Large intestine (tissue), 3 donors: ENCODE results near the gene UGT1A10. TPM values are rescaled to one million over a fixed set of nuclear protein-coding genes. Genes with fewer than 3 reads are reported as not detected.
"Not testable (repeated sequence)": the region's sequence is repeated elsewhere in the genome, so short reads cannot be mapped to it uniquely, and the experiment has no call there.

Experiments used
- DNase-seq, 2 donors: peaks; one replicate each; pipeline versions ENCODE4 v3.0.0 to v3.0.0-alpha.2; 2013
- H3K27ac ChIP-seq: one replicate; pipeline ENCODE4 v1.5.1; 2013; ENCODE audit warnings: low read length
- H3K27me3 ChIP-seq: 2 replicates; pipeline ENCODE4 v1.6.1; 2013; ENCODE audit warnings: low read length; ENCODE audit not compliant: control insufficient read depth, insufficient read depth
- H3K36me3 ChIP-seq: 2 replicates; pipeline ENCODE4 v1.6.1; 2013; ENCODE audit warnings: low read length; ENCODE audit not compliant: control insufficient read depth, insufficient read depth
- H3K4me1 ChIP-seq: one replicate; pipeline ENCODE4 v1.6.1; 2013; ENCODE audit warnings: low read length; ENCODE audit not compliant: control insufficient read depth, insufficient read depth
- H3K4me3 ChIP-seq: one replicate; pipeline ENCODE4 v1.5.1; 2013; ENCODE audit warnings: low read length
- H3K9me3 ChIP-seq: one replicate; pipeline ENCODE4 v1.6.1; 2013; ENCODE audit warnings: mild to moderate bottlenecking, low read depth, low read length, moderate library complexity; ENCODE audit not compliant: control insufficient read depth
- WGBS: methylation state at CpG from one replicate; pipeline ENCODE4 v1.1.5; 2013; ENCODE audit warnings: low lambda C conversion rate; ENCODE audit not compliant: insufficient coverage; 5-methylcytosine and 5-hydroxymethylcytosine counted together
- polyA plus RNA-seq: library from polyadenylated mRNA; unstranded; fragments of 120-200 nt; gene quantifications from one replicate; pipeline ENCODE4 v1.2.1, GENCODE V29; 2013

UGT1A10 gene
- polyA plus RNA-seq, 1 donor: 0.06 TPM

GRCh38 chr2:233611284-233611683 lies 25.0 kb upstream of the UGT1A10 start:
- Histone ChIP-seq H3K27me3 (no peaks in the 10 kb centered on the region), H3K27ac (no peak overlapping the region), H3K4me3 (no peak overlapping the region), H3K9me3 (no peaks in the 10 kb centered on the region), H3K4me1 (no peaks in the 10 kb centered on the region), H3K36me3 (no peaks in the 10 kb centered on the region)
- no peak for DNase-seq
- 100% methylated on average over 1 of the region's 4 CpGs for WGBS

- H3K4me3 ChIP-seq, H3K27me3 ChIP-seq: not testable (repeated sequence)
These were observed 18.8 kb upstream of the UGT1A10 start, which contains the start of gene UGT1A8 for GRCh38 chr2:233617476-233617875. Gene UGT1A8, plus strand, starts transcription at chr2:233617633. Its CDS starts 75 bp downstream, at chr2:233617708.

GRCh38 chr2:233620204-233620603 lies 16.0 kb upstream of the UGT1A10 start:
- H3K4me3 ChIP-seq: no peak overlapping the region
- H3K36me3 ChIP-seq: no peaks in the 10 kb centered on the region
- H3K27ac ChIP-seq: no peak overlapping the region
- no peaks in the 10 kb centered on the region for H3K4me1 ChIP-seq
- no peaks in the 10 kb centered on the region for H3K9me3 ChIP-seq
- no peaks in the 10 kb centered on the region for H3K27me3 ChIP-seq
- DNase-seq: no peak
- WGBS: 100% methylated on average over 1 of the region's 4 CpGs

More at GRCh38 chr2:233617476-233617875, 18.8 kb upstream of the UGT1A10 start, which contains the start of gene UGT1A8:
- H3K27ac ChIP-seq, H3K9me3 ChIP-seq, H3K36me3 ChIP-seq, H3K4me1 ChIP-seq: not testable (repeated sequence)
- WGBS: no CpG with 5 or more reads among the region's 5 CpGs
- DNase-seq: peak in 1 of 2 donors; percentile 16

- WGBS: no CpG with 5 or more reads among the region's 5 CpGs
- not testable (repeated sequence) for H3K4me1 ChIP-seq, H3K27me3 ChIP-seq, H3K27ac ChIP-seq, H3K36me3 ChIP-seq, H3K4me3 ChIP-seq, DNase-seq, H3K9me3 ChIP-seq
These were observed 14.4 kb upstream of the UGT1A10 start for GRCh38 chr2:233621863-233622262.

GRCh38 chr2:233627331-233628025 lies 8.8 kb upstream of the UGT1A10 start:
- no peak overlapping the region for H3K27ac ChIP-seq
- no peaks in the 10 kb centered on the region for H3K4me1 ChIP-seq
- no peaks in the 10 kb centered on the region for H3K27me3 ChIP-seq
- peaks cover 2% of the 10 kb centered on the region for H3K9me3 ChIP-seq
- H3K36me3 ChIP-seq: no peaks in the 10 kb centered on the region
- no CpG with 5 or more reads among the region's 5 CpGs for WGBS
- no peak for DNase-seq
- no peak overlapping the region for H3K4me3 ChIP-seq

- Histone ChIP-seq H3K4me1 (no peaks in the 10 kb centered on the region), H3K27me3 (no peaks in the 10 kb centered on the region), H3K36me3 (no peaks in the 10 kb centered on the region), H3K4me3 (no peak overlapping the region), H3K9me3 (peaks cover 3% of the 10 kb centered on the region), H3K27ac (no peak overlapping the region)
- no peak for DNase-seq
- WGBS: no CpG with 5 or more reads among the region's 5 CpGs
These were observed 2.6 kb downstream of the UGT1A10 start for GRCh38 chr2:233638836-233639235.

DNA sequence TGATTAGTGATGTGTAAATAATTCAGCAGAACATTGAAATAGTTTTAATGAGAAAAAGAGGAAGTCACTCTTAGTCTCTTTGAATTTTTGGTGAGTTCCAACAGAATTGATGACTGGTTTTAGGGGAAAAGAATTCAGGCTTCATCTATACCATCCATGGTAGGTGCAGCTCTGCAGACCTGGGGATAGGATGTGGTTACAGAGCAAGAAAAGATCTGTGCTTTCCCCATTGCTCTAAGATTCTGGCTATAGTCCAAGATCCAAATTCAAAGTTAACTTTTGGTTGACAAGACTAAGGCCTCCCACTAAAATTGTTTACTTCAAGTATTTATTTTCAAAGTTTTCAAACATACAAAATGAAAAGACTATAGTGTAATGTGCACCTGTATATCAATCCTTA lies 3.6 kb downstream of the UGT1A10 start:
- no peaks in the 10 kb centered on the region for H3K36me3 ChIP-seq

GRCh38 chr2:233643128-233643527 lies 6.9 kb downstream of the UGT1A10 start:
- no peaks in the 10 kb centered on the region for H3K4me1 ChIP-seq
- H3K27ac ChIP-seq: no peak overlapping the region
- H3K9me3 ChIP-seq: peaks cover 3% of the 10 kb centered on the region
- no peaks in the 10 kb centered on the region for H3K27me3 ChIP-seq
- no peak overlapping the region for H3K4me3 ChIP-seq
- DNase-seq: no peak
- no CpG with 5 or more reads among the region's 1 CpG for WGBS
- no peaks in the 10 kb centered on the region for H3K36me3 ChIP-seq

More for the DNA sequence above, 3.6 kb downstream of the UGT1A10 start:
- no peaks in the 10 kb centered on the region for H3K27me3 ChIP-seq
- H3K4me3 ChIP-seq: no peak overlapping the region
- H3K9me3 ChIP-seq: peaks cover 3% of the 10 kb centered on the region
- DNase-seq: no peak
- no peaks in the 10 kb centered on the region for H3K4me1 ChIP-seq
- no peak overlapping the region for H3K27ac ChIP-seq

- DNase-seq, H3K9me3 ChIP-seq, H3K27me3 ChIP-seq, H3K4me1 ChIP-seq, H3K36me3 ChIP-seq, H3K27ac ChIP-seq, H3K4me3 ChIP-seq: not testable (repeated sequence)
- WGBS: 100% methylated on average over 2 of the region's 3 CpGs
These were observed 9.8 kb downstream of the UGT1A10 start for GRCh38 chr2:233646033-233646432.

DNA sequence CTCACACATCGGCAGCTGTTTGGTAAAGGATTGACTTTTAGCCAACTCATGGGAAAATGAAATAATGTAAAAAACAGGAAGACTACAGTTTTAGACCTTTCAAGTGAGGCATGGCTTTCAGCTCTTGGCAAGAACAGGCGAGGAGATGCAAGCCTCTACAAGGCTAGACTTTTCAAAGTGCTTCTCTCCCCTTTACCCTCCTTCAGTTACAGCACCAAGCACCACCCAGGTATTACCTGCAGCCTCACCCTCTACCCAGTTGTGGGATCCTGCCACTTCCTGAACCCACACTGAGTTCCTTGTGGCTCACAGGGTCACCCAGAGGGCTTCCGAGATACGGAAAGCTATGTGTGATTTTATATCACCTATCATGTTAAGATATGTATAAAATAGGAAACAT lies 14.7 kb downstream of the UGT1A10 start:
- no peak overlapping the region for H3K27ac ChIP-seq
- H3K4me3 ChIP-seq: no peak overlapping the region
- no peak for DNase-seq
- no peaks in the 10 kb centered on the region for H3K4me1 ChIP-seq
- 100% methylated on average over 1 of the region's 4 CpGs for WGBS
- no peaks in the 10 kb centered on the region for H3K27me3 ChIP-seq
- no peaks in the 10 kb centered on the region for H3K9me3 ChIP-seq
- H3K36me3 ChIP-seq: no peaks in the 10 kb centered on the region

- Histone ChIP-seq H3K4me3 (no peak overlapping the region), H3K9me3 (no peaks in the 10 kb centered on the region), H3K27me3 (no peaks in the 10 kb centered on the region), H3K36me3 (no peaks in the 10 kb centered on the region), H3K4me1 (no peaks in the 10 kb centered on the region), H3K27ac (no peak overlapping the region)
- DNase-seq: no peak
- WGBS: no CpG with 5 or more reads among the region's 2 CpGs
These were observed 15.2 kb downstream of the UGT1A10 start for GRCh38 chr2:233651430-233651829.
